Hematopoietic multipotent progenitor cell treated with erythropoietin and hydrocortisone succinate and interleukin-3 and kit ligand, for 6 days (in vitro differentiated cells): ENCODE results near the gene FAM184A.
"Not testable (repeated sequence)": the region's sequence is repeated elsewhere in the genome, so short reads cannot be mapped to it uniquely, and the experiment has no call there.

Experiments used
- DNase-seq: peaks from one replicate; pipeline ENCODE4 v3.0.0-alpha.2; 2015

FAM184A gene

GRCh38 chr6:119078376-119079282, at the start of gene FAM184A:
Gene FAM184A (minus strand): TSS chr6:119078664. CDS start chr6:119078299, 365 bp downstream.
- DNase-seq = peak; percentile 64

GRCh38 chr6:119127627-119128026, 49.2 kb upstream of the FAM184A start:
- no peak for DNase-seq

GRCh38 chr6:119126826-119127225, 48.4 kb upstream of the FAM184A start:
- no peak for DNase-seq

- DNase-seq = no peak
These were observed 47.7 kb upstream of the FAM184A start for GRCh38 chr6:119126140-119126539.

GRCh38 chr6:119125576-119125975, 47.1 kb upstream of the FAM184A start:
- no peak for DNase-seq

- DNase-seq = no peak
These were observed 45.8 kb upstream of the FAM184A start for GRCh38 chr6:119124079-119124824.

- DNase-seq = no peak
These were observed 43.9 kb upstream of the FAM184A start for GRCh38 chr6:119122336-119122735.

GRCh38 chr6:119121367-119121766, 42.9 kb upstream of the FAM184A start:
- DNase-seq = no peak

- no peak for DNase-seq
These were observed 41.5 kb upstream of the FAM184A start for GRCh38 chr6:119119989-119120388.

- not testable (repeated sequence) for DNase-seq
These were observed 40.6 kb upstream of the FAM184A start for GRCh38 chr6:119119062-119119461.

GRCh38 chr6:119116712-119117281, 38.3 kb upstream of the FAM184A start:
- DNase-seq = no peak

- peak; percentile 53 for DNase-seq
These were observed 35.5 kb upstream of the FAM184A start for GRCh38 chr6:119113961-119114360.

GRCh38 chr6:119112812-119113530, 34.5 kb upstream of the FAM184A start:
- peak; percentile 37 for DNase-seq

GRCh38 chr6:119110601-119111548, 32.4 kb upstream of the FAM184A start:
- peak; percentile 84 for DNase-seq

- no peak for DNase-seq
These were observed 31.3 kb upstream of the FAM184A start for GRCh38 chr6:119109654-119110325.

- no peak for DNase-seq
These were observed 29.6 kb upstream of the FAM184A start for GRCh38 chr6:119108076-119108475.

GRCh38 chr6:119105282-119105681, 26.8 kb upstream of the FAM184A start:
- DNase-seq = no peak

- DNase-seq = no peak
These were observed 24.4 kb upstream of the FAM184A start for GRCh38 chr6:119102901-119103300.

- DNase-seq = no peak
These were observed 21.7 kb upstream of the FAM184A start for GRCh38 chr6:119100115-119100514.

GRCh38 chr6:119097815-119098361, 19.4 kb upstream of the FAM184A start:
- DNase-seq = not testable (repeated sequence)
